Prostate gland (tissue), 2 donors: Measurements from ENCODE around the gene ARFGAP3. TPM values are rescaled to one million over a fixed set of nuclear protein-coding genes. Genes with fewer than 3 reads are reported as not detected.
A peak's percentile ranks its signal among the peaks of the same experiment; 100 is the strongest.

ENCODE experiments used
- DNase-seq: peaks from one replicate; pipeline ENCODE4 v3.0.0-alpha.2; 2019; ENCODE audit warnings: low spot score
- H3K27ac ChIP-seq, 2 donors: fragments of 200-600 bp; sonication (generic); 2 replicates each; pipeline ENCODE4 v1.5.1; 2017 to 2019
- H3K27me3 ChIP-seq: fragments of 200-600 bp; sonication (generic); replicated peaks from 2 replicates; pipeline ENCODE4 v1.5.1; 2019; ENCODE audit not compliant: insufficient read depth
- H3K36me3 ChIP-seq, 2 donors: fragments of 200-600 bp; sonication (generic); 1 replicate in 1 of 2; 2 replicates in 1 of 2; pipeline versions ENCODE4 v1.5.1 to v1.8.1; 2017 to 2019
- H3K4me1 ChIP-seq: fragments of 200-600 bp; sonication (generic); replicated peaks from 2 replicates; pipeline ENCODE4 v1.5.1; 2019
- H3K4me3 ChIP-seq, 2 donors: fragments of 200-600 bp; sonication (generic); 2 replicates each; pipeline ENCODE4 v1.5.1; 2017 to 2019
- H3K9me3 ChIP-seq: fragments of 200-600 bp; sonication (generic); 2 replicates; pipeline ENCODE4 v1.5.1; 2017
- CTCF ChIP-seq, 4 experiments: fragments of 200-600 bp in 2 of 4; fragments of 450-650 bp in 2 of 4; sonication (generic) in 2 of 4; IDR thresholded peaks; 1 replicate in 3 of 4; 2 replicates in 1 of 4; pipeline ENCODE4 v1.5.1; 2016 to 2019; ENCODE audit warnings: antibody characterized with exemption in 4 of 4, mild to moderate bottlenecking in 2 of 4, moderate library complexity in 2 of 4
- POLR2A ChIP-seq: fragments of 450-650 bp; IDR thresholded peaks from one replicate; pipeline ENCODE4 v1.6.1; 2016; ENCODE audit warnings: antibody characterized with exemption, mild to moderate bottlenecking
- POLR2AphosphoS5 ChIP-seq: sonication (generic); formaldehyde crosslinking; IDR thresholded peaks from one replicate; pipeline ENCODE4 v1.6.1; 2017; ENCODE audit warnings: antibody characterized with exemption
- WGBS: methylation state at CpG from one replicate; pipeline ENCODE4 v1.1.5; 2018; 5-methylcytosine and 5-hydroxymethylcytosine counted together
- intact Hi-C: fragments of 100-400 bp; cut with DNase I; formaldehyde crosslinking; loops from one replicate; pipeline ENCODE4 v1.14.2; 2022
- total RNA-seq, 2 donors: library from RNA; depleted of rRNA; stranded (reverse); fragments of >200 nt; gene quantifications; one replicate each; pipeline ENCODE4 v1.1.0, GENCODE V29; 2016

ARFGAP3 gene
- total RNA-seq, 2 donors from 2014 or later: 92.9 to 127 TPM

GRCh38 chr22:42816336-42816735, 40.7 kb downstream of the ARFGAP3 start:
- WGBS: 40% methylated on average over 3 of the region's 3 CpGs
- TF ChIP-seq POLR2A (no peak), POLR2AphosphoS5 (peak; percentile 53), CTCF (IDR thresholded peaks at IDR 0.05) (no peak)
- Histone ChIP-seq H3K9me3 (no peaks in the 10 kb centered on the region), H3K27me3 (no peaks in the 10 kb centered on the region), H3K36me3 (no peaks in the 10 kb centered on the region), H3K27ac (peak overlapping the region; percentile 75 to 83), H3K4me1 (peaks cover 17% of the 10 kb centered on the region), H3K4me3 (no peak overlapping the region)
- DNase-seq: no peak
- intact Hi-C loops: loop anchor here (5.0 kb wide), 1 partner anchor 34 kb away; no protein-coding TSS in a partner anchor

GRCh38 chr22:42814616-42815015, 42.5 kb downstream of the ARFGAP3 start:
- Histone ChIP-seq H3K4me1 (peaks cover 12% of the 10 kb centered on the region), H3K4me3 (no peak overlapping the region), H3K27ac (peak overlapping the region; percentile 75 to 83), H3K36me3 (no peaks in the 10 kb centered on the region), H3K27me3 (no peaks in the 10 kb centered on the region), H3K9me3 (no peaks in the 10 kb centered on the region)
- WGBS: 73% methylated on average over 2 of the region's 2 CpGs
- no peak for DNase-seq
- intact Hi-C loops: loop anchor here (5.0 kb wide), 1 partner anchor 32 kb away; no protein-coding TSS in a partner anchor
- TF ChIP-seq CTCF (IDR thresholded peaks at IDR 0.05): no peak
- TF ChIP-seq POLR2A: no peak
- TF ChIP-seq POLR2AphosphoS5: no peak

- no peak for DNase-seq
- Histone ChIP-seq H3K4me1 (peaks cover 8% of the 10 kb centered on the region), H3K27ac (peak overlapping the region; percentile 75 to 83), H3K27me3 (no peaks in the 10 kb centered on the region), H3K9me3 (no peaks in the 10 kb centered on the region), H3K4me3 (no peak overlapping the region), H3K36me3 (no peaks in the 10 kb centered on the region)
- intact Hi-C loops: no loop called here
- 23% methylated on average over 2 of the region's 2 CpGs for WGBS
- TF ChIP-seq POLR2A: no peak
- peak; percentile 51 for TF ChIP-seq POLR2AphosphoS5
- TF ChIP-seq CTCF (IDR thresholded peaks at IDR 0.05): no peak
Observed at GRCh38 chr22:42814215-42814614, 42.9 kb downstream of the ARFGAP3 start.

- H3K36me3 ChIP-seq: no peaks in the 10 kb centered on the region
- H3K4me1 ChIP-seq: peaks cover 6% of the 10 kb centered on the region
- H3K4me3 ChIP-seq: no peak overlapping the region
- no peaks in the 10 kb centered on the region for H3K27me3 ChIP-seq
- WGBS: 63% methylated on average over 7 of the region's 7 CpGs
- peak overlapping the region; percentile 75 to 83 for H3K27ac ChIP-seq
- no peaks in the 10 kb centered on the region for H3K9me3 ChIP-seq
- intact Hi-C loops: no loop called here
- TF ChIP-seq CTCF (IDR thresholded peaks at IDR 0.05) (no peak), POLR2AphosphoS5 (no peak), POLR2A (no peak)
- DNase-seq: no peak
Observed at GRCh38 chr22:42813501-42813900, 43.6 kb downstream of the ARFGAP3 start.

- intact Hi-C loops: no loop called here
- TF ChIP-seq POLR2A: no peak
- no peak for TF ChIP-seq POLR2AphosphoS5
- no peak for TF ChIP-seq CTCF (IDR thresholded peaks at IDR 0.05)
- H3K27me3 ChIP-seq: no peaks in the 10 kb centered on the region
- no peak for DNase-seq
- peaks cover 16% of the 10 kb centered on the region for H3K4me1 ChIP-seq
- peak overlapping the region in 1 of 2 donors; percentile 83 for H3K27ac ChIP-seq
- no peak overlapping the region for H3K4me3 ChIP-seq
- no peaks in the 10 kb centered on the region for H3K9me3 ChIP-seq
- no peaks in the 10 kb centered on the region for H3K36me3 ChIP-seq
- 75% methylated on average over 2 of the region's 2 CpGs for WGBS
Observed at GRCh38 chr22:42811459-42811858, 45.6 kb downstream of the ARFGAP3 start.
